ENCODE data around the gene DAB1.

DAB1 gene

DNA sequence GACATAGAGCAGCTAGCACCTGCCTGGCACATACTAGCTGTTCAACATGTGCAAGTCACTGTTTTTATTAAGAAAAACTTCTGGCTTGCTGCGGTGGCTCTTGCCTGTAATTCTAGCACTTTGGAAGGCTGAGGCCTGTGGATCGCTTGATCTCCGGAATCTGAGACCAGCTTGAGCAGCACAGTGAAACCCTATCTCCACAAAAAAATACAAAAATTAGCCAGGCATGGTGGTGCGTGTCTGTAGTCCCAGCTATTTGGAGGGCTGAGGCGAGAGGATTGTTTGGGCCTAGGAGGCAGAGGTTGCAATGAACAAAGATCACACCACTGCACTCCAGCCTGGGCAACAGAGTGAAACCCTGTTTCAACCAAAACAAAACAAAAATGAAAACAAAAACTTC lies 430.4 kb downstream of the DAB1 start:
- ChIA-PET CTCF (interaction anchor here (0.6 kb wide), 2 partner anchors 14 to 47 kb away, joined by 3 read pairs; no protein-coding TSS in a partner anchor), POLR2A (no interaction called here)
- no peaks in the 10 kb centered on the region for H3K9me3 ChIP-seq (ENCODE audit: control insufficient read depth, insufficient read depth, low read depth, low read length)
- no peaks in the 10 kb centered on the region for H3K4me1 ChIP-seq (ENCODE audit: control insufficient read depth, insufficient read depth, low read length)
- TF ChIP-seq ZNF707 (tag by site-specific recombination; IDR thresholded peaks at IDR 0.05) = no peak
- no peak for TF ChIP-seq ZNF677 (tag by site-specific recombination; IDR thresholded peaks at IDR 0.05)
- TF ChIP-seq ZNF416 (tag by site-specific recombination; IDR thresholded peaks at IDR 0.05) = no peak
- no peaks in the 10 kb centered on the region for H3K36me3 ChIP-seq (ENCODE audit: control insufficient read depth in 2 of 2, insufficient read depth in 1 of 2, low read length in 2 of 2)
- no peak overlapping the region for H3K27ac ChIP-seq (ENCODE audit: extremely low read depth, low read depth, low read length)
- no peak overlapping the region for H3K4me3 ChIP-seq (ENCODE audit: low read depth, low read length)

GRCh38 chr1:56992318-56993125 lies 431.3 kb downstream of the DAB1 start:
- TF ChIP-seq ZNF121 (tag by site-specific recombination; IDR thresholded peaks at IDR 0.05) = no peak
- TF ChIP-seq ZNF621 (tag by site-specific recombination; IDR thresholded peaks at IDR 0.05) = no peak
- TF ChIP-seq ZNF48 (tag by site-specific recombination; IDR thresholded peaks at IDR 0.05) = no peak
- TF ChIP-seq, protein P1, sequence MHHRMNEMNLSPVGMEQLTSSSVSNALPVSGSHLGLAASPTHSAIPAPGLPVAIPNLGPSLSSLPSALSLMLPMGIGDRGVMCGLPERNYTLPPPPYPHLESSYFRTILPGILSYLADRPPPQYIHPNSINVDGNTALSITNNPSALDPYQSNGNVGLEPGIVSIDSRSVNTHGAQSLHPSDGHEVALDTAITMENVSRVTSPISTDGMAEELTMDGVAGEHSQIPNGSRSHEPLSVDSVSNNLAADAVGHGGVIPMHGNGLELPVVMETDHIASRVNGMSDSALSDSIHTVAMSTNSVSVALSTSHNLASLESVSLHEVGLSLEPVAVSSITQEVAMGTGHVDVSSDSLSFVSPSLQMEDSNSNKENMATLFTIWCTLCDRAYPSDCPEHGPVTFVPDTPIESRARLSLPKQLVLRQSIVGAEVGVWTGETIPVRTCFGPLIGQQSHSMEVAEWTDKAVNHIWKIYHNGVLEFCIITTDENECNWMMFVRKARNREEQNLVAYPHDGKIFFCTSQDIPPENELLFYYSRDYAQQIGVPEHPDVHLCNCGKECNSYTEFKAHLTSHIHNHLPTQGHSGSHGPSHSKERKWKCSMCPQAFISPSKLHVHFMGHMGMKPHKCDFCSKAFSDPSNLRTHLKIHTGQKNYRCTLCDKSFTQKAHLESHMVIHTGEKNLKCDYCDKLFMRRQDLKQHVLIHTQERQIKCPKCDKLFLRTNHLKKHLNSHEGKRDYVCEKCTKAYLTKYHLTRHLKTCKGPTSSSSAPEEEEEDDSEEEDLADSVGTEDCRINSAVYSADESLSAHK (tag by site-specific recombination; IDR thresholded peaks at IDR 0.05) = no peak
- no peak for TF ChIP-seq ZNF211 (tag by site-specific recombination; IDR thresholded peaks at IDR 0.05; ENCODE audit: low read depth)
- no peak for TF ChIP-seq ZNF362 (tag by site-specific recombination; IDR thresholded peaks at IDR 0.05)
- TF ChIP-seq ZNF623 (tag by site-specific recombination; IDR thresholded peaks at IDR 0.05) = no peak
- TF ChIP-seq HOXA7 (CRISPR knock-in tag; IDR thresholded peaks at IDR 0.05; ENCODE audit: borderline replicate concordance) = no peak
- Histone ChIP-seq H3K9me3 (ENCODE audit: control insufficient read depth, insufficient read depth, low read depth, low read length) (no peaks in the 10 kb centered on the region), H3K4me1 (ENCODE audit: control insufficient read depth, insufficient read depth, low read length) (no peaks in the 10 kb centered on the region), H3K4me3 (ENCODE audit: low read depth, low read length) (no peak overlapping the region), H3K36me3 (ENCODE audit: control insufficient read depth in 2 of 2, insufficient read depth in 1 of 2, low read length in 2 of 2) (no peaks in the 10 kb centered on the region), H3K27ac (ENCODE audit: extremely low read depth, low read depth, low read length) (no peak overlapping the region)
- ChIA-PET POLR2A (no interaction called here), CTCF (interaction anchor here (0.6 kb wide), 2 partner anchors 13 to 46 kb away, joined by 3 read pairs; no protein-coding TSS in a partner anchor)

GRCh38 chr1:56991576-56991975 lies 432.3 kb downstream of the DAB1 start:
- ChIA-PET POLR2A (no interaction called here), CTCF (no interaction called here)
- no peaks in the 10 kb centered on the region for H3K4me1 ChIP-seq (ENCODE audit: control insufficient read depth, insufficient read depth, low read length)
- TF ChIP-seq ZNF777 (tag by site-specific recombination; IDR thresholded peaks at IDR 0.05; ENCODE audit: borderline replicate concordance) (no peak), ZNF37A (tag by site-specific recombination; IDR thresholded peaks at IDR 0.05) (no peak), ZNF610 (tag by site-specific recombination; IDR thresholded peaks at IDR 0.05; ENCODE audit: borderline replicate concordance) (no peak), ZSCAN18 (tag by site-specific recombination; IDR thresholded peaks at IDR 0.05) (no peak), ZNF335 (tag by site-specific recombination; conservative IDR thresholded peaks at IDR 0.05) (no peak), ZNF561 (tag by site-specific recombination; IDR thresholded peaks at IDR 0.05; ENCODE audit: borderline replicate concordance) (no peak), ZNF521 (tag by site-specific recombination; IDR thresholded peaks at IDR 0.05) (no peak), ZNF600 (tag by site-specific recombination; IDR thresholded peaks at IDR 0.05) (no peak), ZNF121 (tag by site-specific recombination; IDR thresholded peaks at IDR 0.05) (no peak), ZNF350 (tag by site-specific recombination; IDR thresholded peaks at IDR 0.05) (no peak)
- TF ChIP-seq, protein P2, sequence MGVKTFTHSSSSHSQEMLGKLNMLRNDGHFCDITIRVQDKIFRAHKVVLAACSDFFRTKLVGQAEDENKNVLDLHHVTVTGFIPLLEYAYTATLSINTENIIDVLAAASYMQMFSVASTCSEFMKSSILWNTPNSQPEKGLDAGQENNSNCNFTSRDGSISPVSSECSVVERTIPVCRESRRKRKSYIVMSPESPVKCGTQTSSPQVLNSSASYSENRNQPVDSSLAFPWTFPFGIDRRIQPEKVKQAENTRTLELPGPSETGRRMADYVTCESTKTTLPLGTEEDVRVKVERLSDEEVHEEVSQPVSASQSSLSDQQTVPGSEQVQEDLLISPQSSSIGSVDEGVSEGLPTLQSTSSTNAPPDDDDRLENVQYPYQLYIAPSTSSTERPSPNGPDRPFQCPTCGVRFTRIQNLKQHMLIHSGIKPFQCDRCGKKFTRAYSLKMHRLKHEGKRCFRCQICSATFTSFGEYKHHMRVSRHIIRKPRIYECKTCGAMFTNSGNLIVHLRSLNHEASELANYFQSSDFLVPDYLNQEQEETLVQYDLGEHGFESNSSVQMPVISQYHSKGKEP (tag by site-specific recombination; IDR thresholded peaks at IDR 0.05) = no peak
- TF ChIP-seq, protein P3, sequence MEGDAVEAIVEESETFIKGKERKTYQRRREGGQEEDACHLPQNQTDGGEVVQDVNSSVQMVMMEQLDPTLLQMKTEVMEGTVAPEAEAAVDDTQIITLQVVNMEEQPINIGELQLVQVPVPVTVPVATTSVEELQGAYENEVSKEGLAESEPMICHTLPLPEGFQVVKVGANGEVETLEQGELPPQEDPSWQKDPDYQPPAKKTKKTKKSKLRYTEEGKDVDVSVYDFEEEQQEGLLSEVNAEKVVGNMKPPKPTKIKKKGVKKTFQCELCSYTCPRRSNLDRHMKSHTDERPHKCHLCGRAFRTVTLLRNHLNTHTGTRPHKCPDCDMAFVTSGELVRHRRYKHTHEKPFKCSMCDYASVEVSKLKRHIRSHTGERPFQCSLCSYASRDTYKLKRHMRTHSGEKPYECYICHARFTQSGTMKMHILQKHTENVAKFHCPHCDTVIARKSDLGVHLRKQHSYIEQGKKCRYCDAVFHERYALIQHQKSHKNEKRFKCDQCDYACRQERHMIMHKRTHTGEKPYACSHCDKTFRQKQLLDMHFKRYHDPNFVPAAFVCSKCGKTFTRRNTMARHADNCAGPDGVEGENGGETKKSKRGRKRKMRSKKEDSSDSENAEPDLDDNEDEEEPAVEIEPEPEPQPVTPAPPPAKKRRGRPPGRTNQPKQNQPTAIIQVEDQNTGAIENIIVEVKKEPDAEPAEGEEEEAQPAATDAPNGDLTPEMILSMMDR (tag by site-specific recombination; IDR thresholded peaks at IDR 0.05) = no peak
- no peak overlapping the region for H3K27ac ChIP-seq (ENCODE audit: extremely low read depth, low read depth, low read length)
- no peaks in the 10 kb centered on the region for H3K9me3 ChIP-seq (ENCODE audit: control insufficient read depth, insufficient read depth, low read depth, low read length)
- H3K36me3 ChIP-seq (ENCODE audit: control insufficient read depth in 2 of 2, insufficient read depth in 1 of 2, low read length in 2 of 2) = no peaks in the 10 kb centered on the region
- H3K4me3 ChIP-seq (ENCODE audit: low read depth, low read length) = no peak overlapping the region
